Natural killer cell (primary cell): ENCODE data around the gene PGC. TPM values are rescaled to one million over a fixed set of nuclear protein-coding genes. Genes with fewer than 3 reads are reported as not detected.

Experiments
- ATAC-seq, 3 donors: fragments of 150-1000 bp in 2 of 3; fragments of 200-7000 bp in 1 of 3; cut with Tn5 transposase; 1 replicate in 1 of 3; 2 replicates in 2 of 3; pipeline ENCODE4 v1.10.0; 2021; ENCODE audit warnings: mild to moderate bottlenecking in 2 of 3, moderate library complexity in 2 of 3
- DNase-seq, 2 donors: peaks; one replicate each; pipeline versions ENCODE4 v3.0.0 to v3.0.0-alpha.2; 2013 to 2021; ENCODE audit warnings: mixed read lengths in 1 of 2
- H3K27ac ChIP-seq: one replicate; pipeline ENCODE4 v1.5.1; 2013; ENCODE audit warnings: mild to moderate bottlenecking, low read length
- H3K27me3 ChIP-seq: one replicate; pipeline ENCODE4 v1.6.1; 2013; ENCODE audit warnings: low read length; ENCODE audit not compliant: control insufficient read depth, insufficient read depth
- H3K36me3 ChIP-seq: one replicate; pipeline ENCODE4 v1.6.1; 2013; ENCODE audit warnings: low read length; ENCODE audit not compliant: control insufficient read depth, insufficient read depth
- H3K4me1 ChIP-seq: one replicate; pipeline ENCODE4 v1.6.1; 2013; ENCODE audit warnings: low read length; ENCODE audit not compliant: control insufficient read depth, insufficient read depth
- H3K4me3 ChIP-seq: one replicate; pipeline ENCODE4 v1.5.1; 2013; ENCODE audit warnings: low read length
- H3K9me3 ChIP-seq: one replicate; pipeline ENCODE4 v1.6.1; 2013; ENCODE audit warnings: low read length; ENCODE audit not compliant: control insufficient read depth, insufficient read depth
- H3K27ac Mint-ChIP-seq, 2 donors: one replicate each; pipeline ENCODE4 v1.8.0; 2022; ENCODE audit warnings: mild to moderate bottlenecking in 2 of 2, mixed read lengths in 2 of 2, moderate library complexity in 1 of 2
- H3K27me3 Mint-ChIP-seq, 2 donors: one replicate each; pipeline ENCODE4 v1.8.0; 2022; ENCODE audit warnings: low read depth in 2 of 2, mixed read lengths in 2 of 2
- H3K36me3 Mint-ChIP-seq: one replicate; pipeline ENCODE4 v1.8.0; 2022; ENCODE audit warnings: mixed read lengths
- H3K4me1 Mint-ChIP-seq, 2 donors: one replicate each; pipeline ENCODE4 v1.8.0; 2022; ENCODE audit warnings: mixed read lengths in 2 of 2
- H3K4me3 Mint-ChIP-seq: one replicate; pipeline ENCODE4 v1.8.0; 2022; ENCODE audit warnings: mild to moderate bottlenecking, moderate library complexity, mixed read lengths
- H3K9me3 Mint-ChIP-seq, 2 donors: one replicate each; pipeline ENCODE4 v1.8.0; 2022; ENCODE audit warnings: mixed read lengths in 2 of 2
- CTCF ChIP-seq: fragments of 200-600 bp; IDR thresholded peaks from one replicate; pipeline ENCODE4 v1.8.0; 2022; ENCODE audit warnings: antibody characterized with exemption
- whole genome bisulfite sequencing: methylation state at CpG from one replicate; pipeline ENCODE4 v1.1.7; 2013; ENCODE audit warnings: missing lambda C conversion rate; ENCODE audit not compliant: insufficient coverage; 5-methylcytosine and 5-hydroxymethylcytosine counted together
- intact Hi-C: fragments of 100-400 bp; cut with micrococcal nuclease; formaldehyde crosslinking; loops from one replicate; pipeline ENCODE4 v1.14.2; 2022
- total RNA-seq, 4 donors: library from RNA; stranded (reverse); fragments of 120-200 nt in 1 of 4; gene quantifications; one replicate each; pipeline versions ENCODE4 v1.2.3 to v1.2.4, GENCODE V29; 2013 to 2022

Gene PGC
- total RNA-seq, 3 donors from 2014 or later (not counting 1 experiment from before 2014, with no cell fraction given), result not detected

- no peak for DNase-seq
- no peak for ATAC-seq
- H3K4me1 ChIP-seq, result peaks cover 78% of the 10 kb centered on the region
- WGBS, result 91% methylated on average over 3 of the region's 3 CpGs
- no peak for TF ChIP-seq CTCF
- intact Hi-C loops, result no loop called here
- peaks cover 58 to 81% of the 10 kb centered on the region in 2 donors for H3K4me1 Mint-ChIP-seq
- H3K36me3 Mint-ChIP-seq, result no peaks in the 10 kb centered on the region
- H3K27ac Mint-ChIP-seq, result peak overlapping the region; percentile 84 to 88
- H3K9me3 Mint-ChIP-seq, result no peaks in the 10 kb centered on the region
- peaks cover 4% of the 10 kb centered on the region for H3K36me3 ChIP-seq
- H3K27me3 Mint-ChIP-seq, result no peaks in the 10 kb centered on the region
- no peak overlapping the region for H3K4me3 Mint-ChIP-seq
- no peaks in the 10 kb centered on the region for H3K27me3 ChIP-seq
- H3K9me3 ChIP-seq, result no peaks in the 10 kb centered on the region
- H3K4me3 ChIP-seq, result no peak overlapping the region
- no peak overlapping the region for H3K27ac ChIP-seq
These were observed 25.8 kb downstream of the PGC start for GRCh38 chr6:41721414-41721813.

- Histone ChIP-seq H3K27ac (no peak overlapping the region), H3K36me3 (peaks cover 4% of the 10 kb centered on the region), H3K4me3 (no peak overlapping the region), H3K27me3 (no peaks in the 10 kb centered on the region), H3K9me3 (no peaks in the 10 kb centered on the region), H3K4me1 (peaks cover 78% of the 10 kb centered on the region)
- H3K36me3 Mint-ChIP-seq, result no peaks in the 10 kb centered on the region
- H3K4me1 Mint-ChIP-seq, result peaks cover 60 to 82% of the 10 kb centered on the region in 2 donors
- intact Hi-C loops, result no loop called here
- no peak for ATAC-seq
- 88% methylated on average over 2 of the region's 2 CpGs for WGBS
- no peak overlapping the region for H3K4me3 Mint-ChIP-seq
- H3K27ac Mint-ChIP-seq, result peak overlapping the region; percentile 84 to 88
- H3K27me3 Mint-ChIP-seq, result no peaks in the 10 kb centered on the region
- no peak for TF ChIP-seq CTCF
- DNase-seq, result no peak
- no peaks in the 10 kb centered on the region for H3K9me3 Mint-ChIP-seq
These were observed 26.4 kb downstream of the PGC start for GRCh38 chr6:41720783-41721182.

- Mint-ChIP-seq H3K36me3 (no peaks in the 10 kb centered on the region), H3K4me1 (peaks cover 59 to 81% of the 10 kb centered on the region in 2 donors), H3K4me3 (no peak overlapping the region), H3K9me3 (no peaks in the 10 kb centered on the region), H3K27ac (peak overlapping the region; percentile 45 to 84), H3K27me3 (no peaks in the 10 kb centered on the region)
- Histone ChIP-seq H3K4me3 (no peak overlapping the region), H3K4me1 (peaks cover 76% of the 10 kb centered on the region), H3K36me3 (peaks cover 4% of the 10 kb centered on the region), H3K27ac (no peak overlapping the region), H3K27me3 (no peaks in the 10 kb centered on the region), H3K9me3 (no peaks in the 10 kb centered on the region)
- no peak for TF ChIP-seq CTCF
- no peak for ATAC-seq
- intact Hi-C loops, result no loop called here
- WGBS, result 76% methylated on average over 3 of the region's 3 CpGs
- DNase-seq, result no peak
These were observed 27.0 kb downstream of the PGC start for GRCh38 chr6:41720262-41720620.
